WTC11 (cell line): ENCODE results near the gene MCM6. TPM values are rescaled to one million over a fixed set of nuclear protein-coding genes. Genes with fewer than 3 reads are reported as not detected.

Source experiments
- ATAC-seq: fragments of 200-7000 bp; cut with Tn5 transposase; 2 replicates; pipeline ENCODE4 v1.10.0; 2021; ENCODE audit warnings: mild to moderate bottlenecking, moderate library complexity
- CTCF ChIA-PET: fragments of 300-600 bp; sonication (Branson Sonifier 250); formaldehyde crosslinking; loops from one replicate; lab custom pipeline; 2021; ENCODE audit warnings: antibody characterized with exemption; lab: Charles Lee
- POLR2A ChIA-PET: fragments of 350-600 bp; sonication (Branson Sonifier 250); formaldehyde crosslinking; loops from one replicate; lab custom pipeline; 2021; ENCODE audit warnings: antibody characterized with exemption; lab: Charles Lee
- DNase-seq: peaks from one replicate; pipeline ENCODE4 v3.0.0; 2021; ENCODE audit warnings: low spot score
- H3K27ac Mint-ChIP-seq: 2 replicates; pipeline ENCODE4 v1.8.0; 2021; ENCODE audit warnings: mixed read lengths
- H3K27me3 Mint-ChIP-seq: 2 replicates; pipeline ENCODE4 v1.8.0; 2021; ENCODE audit warnings: low read depth, mild to moderate bottlenecking, moderate library complexity, mixed read lengths
- H3K36me3 Mint-ChIP-seq: 2 replicates; pipeline ENCODE4 v1.8.0; 2021; ENCODE audit warnings: mixed read lengths
- H3K4me1 Mint-ChIP-seq: 2 replicates; pipeline ENCODE4 v1.8.0; 2022; ENCODE audit warnings: mixed read lengths
- H3K4me3 Mint-ChIP-seq: 2 replicates; pipeline ENCODE4 v1.8.0; 2021; ENCODE audit warnings: mild to moderate bottlenecking, moderate library complexity, mixed read lengths
- H3K9me3 Mint-ChIP-seq: 2 replicates; pipeline ENCODE4 v1.8.0; 2021; ENCODE audit warnings: mixed read lengths
- FOXK1 ChIP-seq: sonication (generic); formaldehyde crosslinking; IDR thresholded peaks from 2 replicates; pipeline ENCODE4 v1.8.0; 2022; ENCODE audit warnings: mild to moderate bottlenecking, moderate library complexity, missing genetic modification reagents
- GABPB1 ChIP-seq: sonication (generic); formaldehyde crosslinking; IDR thresholded peaks from 2 replicates; pipeline ENCODE4 v1.8.1; 2023; ENCODE audit warnings: mild to moderate bottlenecking, missing genetic modification reagents
- MXD4 ChIP-seq: fragments of 250-450 bp; sonication (Bioruptor Pico); IDR thresholded peaks from 2 replicates; pipeline ENCODE4 v1.8.0; 2021; ENCODE audit warnings: mild to moderate bottlenecking, moderate library complexity, borderline replicate concordance
- OVOL2 ChIP-seq: fragments of 250-450 bp; sonication (Bioruptor Pico); IDR thresholded peaks from 2 replicates; pipeline ENCODE4 v1.9.0; 2021; ENCODE audit warnings: mild to moderate bottlenecking, borderline replicate concordance
- SOX15 ChIP-seq: fragments of 250-450 bp; sonication (Bioruptor Pico); IDR thresholded peaks from 2 replicates; pipeline ENCODE4 v1.9.0; 2021; ENCODE audit warnings: mild to moderate bottlenecking
- TP53 ChIP-seq: sonication (generic); formaldehyde crosslinking; IDR thresholded peaks from 2 replicates; pipeline ENCODE4 v1.8.1; 2023; ENCODE audit warnings: mild to moderate bottlenecking, missing genetic modification reagents
- ZNF121 ChIP-seq: sonication (generic); formaldehyde crosslinking; IDR thresholded peaks from 2 replicates; pipeline ENCODE4 v1.8.0; 2023; ENCODE audit warnings: missing genetic modification reagents
- ZNF232 ChIP-seq: sonication (generic); formaldehyde crosslinking; IDR thresholded peaks from 2 replicates; pipeline ENCODE4 v1.8.0; 2022; ENCODE audit warnings: mild to moderate bottlenecking, missing genetic modification reagents
- total RNA-seq: library from RNA; stranded (reverse); gene quantifications from 3 replicates; pipeline ENCODE4 v1.2.3, GENCODE V29; 2021
- TF ChIP-seq, protein P1 (sequence below): fragments of 250-450 bp; sonication (Bioruptor Pico); IDR thresholded peaks from 2 replicates; pipeline ENCODE4 v1.9.0; 2021; ENCODE audit warnings: mild to moderate bottlenecking, borderline replicate concordance
- TF ChIP-seq, protein P2 (sequence below): sonication (generic); formaldehyde crosslinking; IDR thresholded peaks from 2 replicates; pipeline ENCODE4 v1.8.1; 2022; ENCODE audit warnings: mild to moderate bottlenecking, moderate library complexity, missing genetic modification reagents
- TF ChIP-seq, protein P3 (sequence below): sonication (generic); formaldehyde crosslinking; IDR thresholded peaks from 2 replicates; pipeline ENCODE4 v1.8.0; 2023; ENCODE audit warnings: missing genetic modification reagents
- TF ChIP-seq, protein P4 (sequence below): fragments of 250-450 bp; sonication (Bioruptor Pico); IDR thresholded peaks from 2 replicates; pipeline ENCODE4 v1.9.0; 2021; ENCODE audit warnings: moderate library complexity, mild to moderate bottlenecking, inconsistent platforms, borderline replicate concordance
- TF ChIP-seq, protein P5 (sequence below): sonication (generic); formaldehyde crosslinking; IDR thresholded peaks from 2 replicates; pipeline ENCODE4 v1.8.1; 2023; ENCODE audit warnings: mild to moderate bottlenecking, missing genetic modification reagents, borderline replicate concordance
- TF ChIP-seq, protein P6 (sequence below): fragments of 250-450 bp; sonication (Bioruptor Pico); IDR thresholded peaks from 2 replicates; pipeline ENCODE4 v1.9.0; 2021; ENCODE audit warnings: mild to moderate bottlenecking
- TF ChIP-seq, protein P7 (sequence below): sonication (generic); formaldehyde crosslinking; IDR thresholded peaks from 2 replicates; pipeline ENCODE4 v1.8.1; 2022; ENCODE audit warnings: low read depth, mild to moderate bottlenecking, moderate library complexity, missing genetic modification reagents, borderline replicate concordance

The MCM6 gene
- total RNA-seq, 1 experiment from 2014 or later, result 107 TPM

DNA sequence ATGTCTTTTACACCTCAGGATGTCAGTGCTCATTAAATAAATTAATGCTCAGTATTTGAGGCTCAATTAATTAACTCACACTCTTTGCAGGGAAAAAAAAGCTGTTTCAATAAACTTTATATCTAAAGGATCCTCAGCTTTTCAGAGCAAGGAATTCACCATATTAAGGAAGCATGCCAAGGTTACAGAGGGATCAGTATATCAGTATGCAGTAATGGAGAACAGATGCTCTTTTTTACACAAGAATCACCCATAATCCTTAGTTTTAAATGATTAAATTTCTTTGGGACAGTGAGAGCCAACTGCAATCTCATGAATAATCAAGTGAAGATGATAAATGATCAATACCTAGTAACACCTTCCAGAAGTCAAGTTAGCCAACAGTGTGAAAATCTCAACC is 24.4 kb downstream of the MCM6 start:
- ChIA-PET CTCF (no interaction called here), POLR2A (no interaction called here)
- H3K27ac Mint-ChIP-seq, result no peak overlapping the region
- H3K36me3 Mint-ChIP-seq, result peaks cover 74% of the 10 kb centered on the region
- DNase-seq (no peak), ATAC-seq (no peak)
- H3K9me3 Mint-ChIP-seq, result no peaks in the 10 kb centered on the region
- TF ChIP-seq MXD4 (CRISPR knock-in tag), result no peak
- TF ChIP-seq ZNF232 (CRISPR knock-in tag), result no peak
- TF ChIP-seq, protein P1, sequence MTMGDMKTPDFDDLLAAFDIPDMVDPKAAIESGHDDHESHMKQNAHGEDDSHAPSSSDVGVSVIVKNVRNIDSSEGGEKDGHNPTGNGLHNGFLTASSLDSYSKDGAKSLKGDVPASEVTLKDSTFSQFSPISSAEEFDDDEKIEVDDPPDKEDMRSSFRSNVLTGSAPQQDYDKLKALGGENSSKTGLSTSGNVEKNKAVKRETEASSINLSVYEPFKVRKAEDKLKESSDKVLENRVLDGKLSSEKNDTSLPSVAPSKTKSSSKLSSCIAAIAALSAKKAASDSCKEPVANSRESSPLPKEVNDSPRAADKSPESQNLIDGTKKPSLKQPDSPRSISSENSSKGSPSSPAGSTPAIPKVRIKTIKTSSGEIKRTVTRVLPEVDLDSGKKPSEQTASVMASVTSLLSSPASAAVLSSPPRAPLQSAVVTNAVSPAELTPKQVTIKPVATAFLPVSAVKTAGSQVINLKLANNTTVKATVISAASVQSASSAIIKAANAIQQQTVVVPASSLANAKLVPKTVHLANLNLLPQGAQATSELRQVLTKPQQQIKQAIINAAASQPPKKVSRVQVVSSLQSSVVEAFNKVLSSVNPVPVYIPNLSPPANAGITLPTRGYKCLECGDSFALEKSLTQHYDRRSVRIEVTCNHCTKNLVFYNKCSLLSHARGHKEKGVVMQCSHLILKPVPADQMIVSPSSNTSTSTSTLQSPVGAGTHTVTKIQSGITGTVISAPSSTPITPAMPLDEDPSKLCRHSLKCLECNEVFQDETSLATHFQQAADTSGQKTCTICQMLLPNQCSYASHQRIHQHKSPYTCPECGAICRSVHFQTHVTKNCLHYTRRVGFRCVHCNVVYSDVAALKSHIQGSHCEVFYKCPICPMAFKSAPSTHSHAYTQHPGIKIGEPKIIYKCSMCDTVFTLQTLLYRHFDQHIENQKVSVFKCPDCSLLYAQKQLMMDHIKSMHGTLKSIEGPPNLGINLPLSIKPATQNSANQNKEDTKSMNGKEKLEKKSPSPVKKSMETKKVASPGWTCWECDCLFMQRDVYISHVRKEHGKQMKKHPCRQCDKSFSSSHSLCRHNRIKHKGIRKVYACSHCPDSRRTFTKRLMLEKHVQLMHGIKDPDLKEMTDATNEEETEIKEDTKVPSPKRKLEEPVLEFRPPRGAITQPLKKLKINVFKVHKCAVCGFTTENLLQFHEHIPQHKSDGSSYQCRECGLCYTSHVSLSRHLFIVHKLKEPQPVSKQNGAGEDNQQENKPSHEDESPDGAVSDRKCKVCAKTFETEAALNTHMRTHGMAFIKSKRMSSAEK (CRISPR knock-in tag), result no peak
- TF ChIP-seq, protein P2, sequence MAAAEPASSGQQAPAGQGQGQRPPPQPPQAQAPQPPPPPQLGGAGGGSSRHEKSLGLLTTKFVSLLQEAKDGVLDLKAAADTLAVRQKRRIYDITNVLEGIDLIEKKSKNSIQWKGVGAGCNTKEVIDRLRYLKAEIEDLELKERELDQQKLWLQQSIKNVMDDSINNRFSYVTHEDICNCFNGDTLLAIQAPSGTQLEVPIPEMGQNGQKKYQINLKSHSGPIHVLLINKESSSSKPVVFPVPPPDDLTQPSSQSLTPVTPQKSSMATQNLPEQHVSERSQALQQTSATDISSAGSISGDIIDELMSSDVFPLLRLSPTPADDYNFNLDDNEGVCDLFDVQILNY (CRISPR knock-in tag), result no peak
- no peak for TF ChIP-seq SOX15 (CRISPR knock-in tag)
- TF ChIP-seq, protein P3, sequence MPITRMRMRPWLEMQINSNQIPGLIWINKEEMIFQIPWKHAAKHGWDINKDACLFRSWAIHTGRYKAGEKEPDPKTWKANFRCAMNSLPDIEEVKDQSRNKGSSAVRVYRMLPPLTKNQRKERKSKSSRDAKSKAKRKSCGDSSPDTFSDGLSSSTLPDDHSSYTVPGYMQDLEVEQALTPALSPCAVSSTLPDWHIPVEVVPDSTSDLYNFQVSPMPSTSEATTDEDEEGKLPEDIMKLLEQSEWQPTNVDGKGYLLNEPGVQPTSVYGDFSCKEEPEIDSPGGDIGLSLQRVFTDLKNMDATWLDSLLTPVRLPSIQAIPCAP, result no peak
- TF ChIP-seq, protein P4, sequence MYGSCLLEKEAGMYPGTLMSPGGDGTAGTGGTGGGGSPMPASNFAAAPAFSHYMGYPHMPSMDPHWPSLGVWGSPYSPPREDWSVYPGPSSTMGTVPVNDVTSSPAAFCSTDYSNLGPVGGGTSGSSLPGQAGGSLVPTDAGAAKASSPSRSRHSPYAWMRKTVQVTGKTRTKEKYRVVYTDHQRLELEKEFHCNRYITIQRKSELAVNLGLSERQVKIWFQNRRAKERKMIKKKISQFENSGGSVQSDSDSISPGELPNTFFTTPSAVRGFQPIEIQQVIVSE (CRISPR knock-in tag), result no peak
- no peak for TF ChIP-seq OVOL2
- TF ChIP-seq, protein P5, sequence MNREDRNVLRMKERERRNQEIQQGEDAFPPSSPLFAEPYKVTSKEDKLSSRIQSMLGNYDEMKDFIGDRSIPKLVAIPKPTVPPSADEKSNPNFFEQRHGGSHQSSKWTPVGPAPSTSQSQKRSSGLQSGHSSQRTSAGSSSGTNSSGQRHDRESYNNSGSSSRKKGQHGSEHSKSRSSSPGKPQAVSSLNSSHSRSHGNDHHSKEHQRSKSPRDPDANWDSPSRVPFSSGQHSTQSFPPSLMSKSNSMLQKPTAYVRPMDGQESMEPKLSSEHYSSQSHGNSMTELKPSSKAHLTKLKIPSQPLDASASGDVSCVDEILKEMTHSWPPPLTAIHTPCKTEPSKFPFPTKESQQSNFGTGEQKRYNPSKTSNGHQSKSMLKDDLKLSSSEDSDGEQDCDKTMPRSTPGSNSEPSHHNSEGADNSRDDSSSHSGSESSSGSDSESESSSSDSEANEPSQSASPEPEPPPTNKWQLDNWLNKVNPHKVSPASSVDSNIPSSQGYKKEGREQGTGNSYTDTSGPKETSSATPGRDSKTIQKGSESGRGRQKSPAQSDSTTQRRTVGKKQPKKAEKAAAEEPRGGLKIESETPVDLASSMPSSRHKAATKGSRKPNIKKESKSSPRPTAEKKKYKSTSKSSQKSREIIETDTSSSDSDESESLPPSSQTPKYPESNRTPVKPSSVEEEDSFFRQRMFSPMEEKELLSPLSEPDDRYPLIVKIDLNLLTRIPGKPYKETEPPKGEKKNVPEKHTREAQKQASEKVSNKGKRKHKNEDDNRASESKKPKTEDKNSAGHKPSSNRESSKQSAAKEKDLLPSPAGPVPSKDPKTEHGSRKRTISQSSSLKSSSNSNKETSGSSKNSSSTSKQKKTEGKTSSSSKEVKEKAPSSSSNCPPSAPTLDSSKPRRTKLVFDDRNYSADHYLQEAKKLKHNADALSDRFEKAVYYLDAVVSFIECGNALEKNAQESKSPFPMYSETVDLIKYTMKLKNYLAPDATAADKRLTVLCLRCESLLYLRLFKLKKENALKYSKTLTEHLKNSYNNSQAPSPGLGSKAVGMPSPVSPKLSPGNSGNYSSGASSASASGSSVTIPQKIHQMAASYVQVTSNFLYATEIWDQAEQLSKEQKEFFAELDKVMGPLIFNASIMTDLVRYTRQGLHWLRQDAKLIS (CRISPR knock-in tag), result no peak
- TF ChIP-seq, protein P6, sequence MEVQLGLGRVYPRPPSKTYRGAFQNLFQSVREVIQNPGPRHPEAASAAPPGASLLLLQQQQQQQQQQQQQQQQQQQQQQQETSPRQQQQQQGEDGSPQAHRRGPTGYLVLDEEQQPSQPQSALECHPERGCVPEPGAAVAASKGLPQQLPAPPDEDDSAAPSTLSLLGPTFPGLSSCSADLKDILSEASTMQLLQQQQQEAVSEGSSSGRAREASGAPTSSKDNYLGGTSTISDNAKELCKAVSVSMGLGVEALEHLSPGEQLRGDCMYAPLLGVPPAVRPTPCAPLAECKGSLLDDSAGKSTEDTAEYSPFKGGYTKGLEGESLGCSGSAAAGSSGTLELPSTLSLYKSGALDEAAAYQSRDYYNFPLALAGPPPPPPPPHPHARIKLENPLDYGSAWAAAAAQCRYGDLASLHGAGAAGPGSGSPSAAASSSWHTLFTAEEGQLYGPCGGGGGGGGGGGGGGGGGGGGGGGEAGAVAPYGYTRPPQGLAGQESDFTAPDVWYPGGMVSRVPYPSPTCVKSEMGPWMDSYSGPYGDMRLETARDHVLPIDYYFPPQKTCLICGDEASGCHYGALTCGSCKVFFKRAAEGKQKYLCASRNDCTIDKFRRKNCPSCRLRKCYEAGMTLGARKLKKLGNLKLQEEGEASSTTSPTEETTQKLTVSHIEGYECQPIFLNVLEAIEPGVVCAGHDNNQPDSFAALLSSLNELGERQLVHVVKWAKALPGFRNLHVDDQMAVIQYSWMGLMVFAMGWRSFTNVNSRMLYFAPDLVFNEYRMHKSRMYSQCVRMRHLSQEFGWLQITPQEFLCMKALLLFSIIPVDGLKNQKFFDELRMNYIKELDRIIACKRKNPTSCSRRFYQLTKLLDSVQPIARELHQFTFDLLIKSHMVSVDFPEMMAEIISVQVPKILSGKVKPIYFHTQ (CRISPR knock-in tag), result no peak
- TF ChIP-seq TP53 (CRISPR knock-in tag), result no peak
- no peak for TF ChIP-seq FOXK1 (CRISPR knock-in tag)
- no peak for TF ChIP-seq GABPB1
- no peak for TF ChIP-seq ZNF121
- TF ChIP-seq, protein P7, sequence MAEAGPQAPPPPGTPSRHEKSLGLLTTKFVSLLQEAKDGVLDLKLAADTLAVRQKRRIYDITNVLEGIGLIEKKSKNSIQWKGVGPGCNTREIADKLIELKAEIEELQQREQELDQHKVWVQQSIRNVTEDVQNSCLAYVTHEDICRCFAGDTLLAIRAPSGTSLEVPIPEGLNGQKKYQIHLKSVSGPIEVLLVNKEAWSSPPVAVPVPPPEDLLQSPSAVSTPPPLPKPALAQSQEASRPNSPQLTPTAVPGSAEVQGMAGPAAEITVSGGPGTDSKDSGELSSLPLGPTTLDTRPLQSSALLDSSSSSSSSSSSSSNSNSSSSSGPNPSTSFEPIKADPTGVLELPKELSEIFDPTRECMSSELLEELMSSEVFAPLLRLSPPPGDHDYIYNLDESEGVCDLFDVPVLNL (CRISPR knock-in tag), result no peak
- H3K4me1 Mint-ChIP-seq, result no peaks in the 10 kb centered on the region
- H3K4me3 Mint-ChIP-seq, result no peak overlapping the region
- no peaks in the 10 kb centered on the region for H3K27me3 Mint-ChIP-seq
